OCI-LY1 (cell line): ENCODE data around the gene HS3ST4.
A peak's percentile ranks its signal among the peaks of the same experiment; 100 is the strongest.

Experiments used
- H2AFZ ChIP-seq: fragments of 200-600 bp; sonication (generic), shearing (Covaris generic); 2 replicates; pipeline ENCODE4 v1.6.0; 2014; ENCODE audit warnings: antibody characterized with exemption, mild to moderate bottlenecking, low read length
- H3F3A ChIP-seq: fragments of 200-600 bp; sonication (generic), shearing (Covaris generic); 2 replicates; pipeline ENCODE4 v1.6.0; 2014; ENCODE audit warnings: mild to moderate bottlenecking, antibody characterized with exemption, low read length, moderate library complexity; ENCODE audit not compliant: insufficient read depth
- H3K27ac ChIP-seq: fragments of 200-600 bp; sonication (generic); 2 replicates; pipeline ENCODE4 v1.5.1; 2014; ENCODE audit warnings: low read length, mixed run types, mild to moderate bottlenecking, low read depth; ENCODE audit not compliant: poor library complexity, severe bottlenecking
- H3K27me3 ChIP-seq: fragments of 200-600 bp; sonication (generic); 2 replicates; pipeline ENCODE4 v1.6.0; 2014; ENCODE audit warnings: antibody characterized with exemption, mild to moderate bottlenecking, low read length, moderate library complexity; ENCODE audit not compliant: insufficient read depth
- H3K36me3 ChIP-seq: fragments of 200-600 bp; sonication (generic); 2 replicates; pipeline ENCODE4 v1.6.1; 2014; ENCODE audit warnings: mild to moderate bottlenecking, antibody characterized with exemption, low read length, moderate library complexity, mixed read lengths; ENCODE audit not compliant: insufficient read depth
- H3K4me1 ChIP-seq: fragments of 200-600 bp; sonication (generic); 2 replicates; pipeline ENCODE4 v1.5.1; 2014; ENCODE audit warnings: mild to moderate bottlenecking, low read length, moderate library complexity; ENCODE audit not compliant: insufficient read depth, severe bottlenecking
- H3K4me2 ChIP-seq: fragments of 200-600 bp; sonication (generic), shearing (Covaris generic); 2 replicates; pipeline ENCODE4 v1.6.1; 2014; ENCODE audit warnings: low read length
- H3K4me3 ChIP-seq: fragments of 200-600 bp; sonication (generic); 2 replicates; pipeline ENCODE4 v1.5.1; 2014; ENCODE audit warnings: low read length, low read depth, mild to moderate bottlenecking, mixed read lengths; ENCODE audit not compliant: poor library complexity, severe bottlenecking
- H3K79me2 ChIP-seq: fragments of 200-600 bp; shearing (Covaris generic); 2 replicates; pipeline ENCODE4 v1.6.1; 2016; ENCODE audit warnings: mixed run types, low read length, mixed read lengths; ENCODE audit not compliant: insufficient read depth
- H3K9ac ChIP-seq: fragments of 200-600 bp; sonication (generic), shearing (Covaris generic); 2 replicates; pipeline ENCODE4 v1.6.1; 2014; ENCODE audit warnings: mild to moderate bottlenecking, low read length, mixed read lengths
- H3K9me2 ChIP-seq: fragments of 200-600 bp; sonication (generic), shearing (Covaris generic); 2 replicates; pipeline ENCODE4 v1.6.1; 2014; ENCODE audit warnings: low read depth, mild to moderate bottlenecking, low read length, mixed read lengths
- H3K9me3 ChIP-seq: fragments of 200-600 bp; shearing (Covaris generic); 2 replicates; pipeline ENCODE4 v1.6.1; 2014; ENCODE audit warnings: low read length, mixed read lengths
- H4K20me1 ChIP-seq: fragments of 200-600 bp; sonication (generic), shearing (Covaris generic); 2 replicates; pipeline ENCODE4 v1.6.0; 2016; ENCODE audit warnings: mild to moderate bottlenecking, low read length; ENCODE audit not compliant: insufficient read depth
- CTCF ChIP-seq: fragments of 200-600 bp; sonication (generic), shearing (Covaris generic); IDR thresholded peaks from 2 replicates; pipeline ENCODE4 v1.5.1; 2017; ENCODE audit warnings: mild to moderate bottlenecking, antibody characterized with exemption, low read length, moderate library complexity, mixed read lengths
- EZH2 ChIP-seq: fragments of 200-600 bp; sonication (generic), shearing (Covaris generic); IDR thresholded peaks from 2 replicates; pipeline ENCODE4 v1.8.0; 2017; ENCODE audit warnings: borderline replicate concordance, mixed run types, mild to moderate bottlenecking, antibody characterized with exemption, low read length, moderate library complexity, mixed read lengths

The HS3ST4 gene

DNA sequence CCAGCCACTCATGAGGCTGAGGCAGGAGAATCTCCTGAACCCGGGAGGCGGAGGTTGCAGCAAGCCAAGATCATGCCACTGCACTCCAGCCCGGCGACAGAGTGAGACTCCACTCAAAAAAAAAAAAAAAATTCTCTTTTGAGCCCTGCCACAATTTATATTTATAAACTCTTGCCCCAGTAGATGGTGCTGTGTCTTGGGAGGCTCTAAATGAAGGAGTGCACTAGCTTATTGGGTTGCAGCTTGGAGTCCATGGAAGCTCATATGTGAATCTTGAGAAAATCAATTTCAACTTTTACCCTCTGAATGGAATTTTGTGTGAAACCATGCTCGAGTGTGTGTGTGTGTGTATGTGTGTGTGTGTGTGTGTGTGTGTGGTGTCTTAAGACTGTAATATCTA is 420.1 kb downstream of the HS3ST4 start:
- H3K79me2 ChIP-seq: no peaks in the 10 kb centered on the region
- H2AFZ ChIP-seq: no peak overlapping the region
- no peaks in the 10 kb centered on the region for H3K36me3 ChIP-seq
- no peaks in the 10 kb centered on the region for H3K4me1 ChIP-seq
- TF ChIP-seq EZH2 (no peak), CTCF (peak; percentile 14; the same call in 1 of the 2 replicates)
- no peak overlapping the region for H3K4me3 ChIP-seq
- no peaks in the 10 kb centered on the region for H3K9me3 ChIP-seq
- H4K20me1 ChIP-seq: no peaks in the 10 kb centered on the region
- H3K9me2 ChIP-seq: no peaks in the 10 kb centered on the region
- H3K27me3 ChIP-seq: no peaks in the 10 kb centered on the region
- H3K9ac ChIP-seq: no peak overlapping the region
- no peaks in the 10 kb centered on the region for H3F3A ChIP-seq
- H3K4me2 ChIP-seq: no peak overlapping the region
- H3K27ac ChIP-seq: no peak overlapping the region

GRCh38 chr16:26118575-26118974 is 426.8 kb downstream of the HS3ST4 start:
- no peaks in the 10 kb centered on the region for H3K9me3 ChIP-seq
- H3K4me1 ChIP-seq: no peaks in the 10 kb centered on the region
- H3K9me2 ChIP-seq: no peaks in the 10 kb centered on the region
- no peak overlapping the region for H2AFZ ChIP-seq
- no peak overlapping the region for H3K27ac ChIP-seq
- no peak overlapping the region for H3K4me2 ChIP-seq
- no peaks in the 10 kb centered on the region for H3K27me3 ChIP-seq
- no peak for TF ChIP-seq CTCF
- no peak for TF ChIP-seq EZH2
- no peaks in the 10 kb centered on the region for H3K79me2 ChIP-seq
- no peaks in the 10 kb centered on the region for H3K36me3 ChIP-seq
- no peak overlapping the region for H3K4me3 ChIP-seq
- no peaks in the 10 kb centered on the region for H4K20me1 ChIP-seq
- no peak overlapping the region for H3K9ac ChIP-seq
- no peaks in the 10 kb centered on the region for H3F3A ChIP-seq

- H3K4me2 ChIP-seq: no peak overlapping the region
- no peak overlapping the region for H3K9ac ChIP-seq
- TF ChIP-seq EZH2: no peak
- no peak for TF ChIP-seq CTCF
- no peaks in the 10 kb centered on the region for H3K27me3 ChIP-seq
- H3K9me2 ChIP-seq: no peaks in the 10 kb centered on the region
- no peaks in the 10 kb centered on the region for H4K20me1 ChIP-seq
- H3K4me1 ChIP-seq: no peaks in the 10 kb centered on the region
- no peak overlapping the region for H3K27ac ChIP-seq
- no peaks in the 10 kb centered on the region for H3K36me3 ChIP-seq
- no peaks in the 10 kb centered on the region for H3F3A ChIP-seq
- no peak overlapping the region for H3K4me3 ChIP-seq
- no peaks in the 10 kb centered on the region for H3K79me2 ChIP-seq
- no peaks in the 10 kb centered on the region for H3K9me3 ChIP-seq
- no peak overlapping the region for H2AFZ ChIP-seq
Observed at GRCh38 chr16:26120729-26121128, 429.0 kb downstream of the HS3ST4 start.
